Measurements from ENCODE around the gene BPGM. TPM values are rescaled to one million over a fixed set of nuclear protein-coding genes. Genes with fewer than 3 reads are reported as not detected.

Gene BPGM
- total RNA-seq, 1 donor from 2014 or later: 37.4 TPM

DNA sequence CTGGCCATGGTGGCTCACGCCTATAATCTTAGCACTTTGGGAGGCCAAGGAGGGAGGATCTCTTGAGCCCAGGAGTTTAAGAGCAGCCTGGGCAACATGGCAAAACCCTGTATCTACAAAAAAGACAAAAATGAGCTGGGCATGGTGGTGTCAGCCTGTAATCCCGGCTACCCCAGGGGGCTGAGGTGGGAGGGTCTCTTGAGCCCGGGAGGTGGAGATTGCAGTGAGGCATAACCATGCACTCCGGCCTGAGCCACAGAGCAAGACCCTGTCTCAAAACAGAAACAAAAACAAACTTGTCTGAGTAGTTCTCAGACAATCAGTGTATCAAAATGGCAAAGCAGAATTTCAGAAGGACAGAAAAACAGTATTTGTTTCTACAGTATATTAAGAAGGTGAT is 45.2 kb upstream of the BPGM start:
- no peaks in the 10 kb centered on the region for H3K9me3 ChIP-seq (ENCODE audit: insufficient read depth, low read depth, low read length)
- DNase-seq (ENCODE audit: low read depth) (no peak), FAIRE-seq (no peak)
- no peaks in the 10 kb centered on the region for H3K27me3 ChIP-seq (ENCODE audit: insufficient read depth, low read length)
- no peak for TF ChIP-seq EZH2 (IDR thresholded peaks at IDR 0.05; ENCODE audit: insufficient read depth, low read length)
- TF ChIP-seq, protein P1, sequence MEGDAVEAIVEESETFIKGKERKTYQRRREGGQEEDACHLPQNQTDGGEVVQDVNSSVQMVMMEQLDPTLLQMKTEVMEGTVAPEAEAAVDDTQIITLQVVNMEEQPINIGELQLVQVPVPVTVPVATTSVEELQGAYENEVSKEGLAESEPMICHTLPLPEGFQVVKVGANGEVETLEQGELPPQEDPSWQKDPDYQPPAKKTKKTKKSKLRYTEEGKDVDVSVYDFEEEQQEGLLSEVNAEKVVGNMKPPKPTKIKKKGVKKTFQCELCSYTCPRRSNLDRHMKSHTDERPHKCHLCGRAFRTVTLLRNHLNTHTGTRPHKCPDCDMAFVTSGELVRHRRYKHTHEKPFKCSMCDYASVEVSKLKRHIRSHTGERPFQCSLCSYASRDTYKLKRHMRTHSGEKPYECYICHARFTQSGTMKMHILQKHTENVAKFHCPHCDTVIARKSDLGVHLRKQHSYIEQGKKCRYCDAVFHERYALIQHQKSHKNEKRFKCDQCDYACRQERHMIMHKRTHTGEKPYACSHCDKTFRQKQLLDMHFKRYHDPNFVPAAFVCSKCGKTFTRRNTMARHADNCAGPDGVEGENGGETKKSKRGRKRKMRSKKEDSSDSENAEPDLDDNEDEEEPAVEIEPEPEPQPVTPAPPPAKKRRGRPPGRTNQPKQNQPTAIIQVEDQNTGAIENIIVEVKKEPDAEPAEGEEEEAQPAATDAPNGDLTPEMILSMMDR (IDR thresholded peaks at IDR 0.05; ENCODE audit: insufficient read depth, low read depth, low read length): no peak
- no peaks in the 10 kb centered on the region for H3K27me3 Mint-ChIP-seq (ENCODE audit: low read depth, unreplicated experiment)
- peaks cover 11% of the 10 kb centered on the region for H3K9me3 Mint-ChIP-seq (ENCODE audit: unreplicated experiment)
- H3K4me1 ChIP-seq (ENCODE audit: insufficient read depth, low read length): no peaks in the 10 kb centered on the region
- no peak overlapping the region for H3K9ac ChIP-seq (ENCODE audit: low read length)
- no peaks in the 10 kb centered on the region for H4K20me1 ChIP-seq (ENCODE audit: insufficient read depth, low read length)
- peaks cover 4% of the 10 kb centered on the region for H3K36me3 Mint-ChIP-seq (ENCODE audit: low read depth, unreplicated experiment)
- no peaks in the 10 kb centered on the region for H3K36me3 ChIP-seq (ENCODE audit: insufficient read depth, low read length)
- no peaks in the 10 kb centered on the region for H3K79me2 ChIP-seq (ENCODE audit: insufficient read depth, low read length)
- no peak overlapping the region for H3K4me3 Mint-ChIP-seq (ENCODE audit: unreplicated experiment)
- H3K4me2 ChIP-seq (ENCODE audit: low read length): no peak overlapping the region
- H3K4me3 ChIP-seq (ENCODE audit: insufficient read depth, low read depth, low read length): no peak overlapping the region
- no peak overlapping the region for H2AFZ ChIP-seq (ENCODE audit: low read depth, low read length)
- H3K4me1 Mint-ChIP-seq (ENCODE audit: low read depth, unreplicated experiment): peaks cover 4% of the 10 kb centered on the region
- H3K27ac ChIP-seq (ENCODE audit: low read depth, low read length): no peak overlapping the region
- H3K27ac Mint-ChIP-seq (ENCODE audit: unreplicated experiment): no peak overlapping the region

DNA sequence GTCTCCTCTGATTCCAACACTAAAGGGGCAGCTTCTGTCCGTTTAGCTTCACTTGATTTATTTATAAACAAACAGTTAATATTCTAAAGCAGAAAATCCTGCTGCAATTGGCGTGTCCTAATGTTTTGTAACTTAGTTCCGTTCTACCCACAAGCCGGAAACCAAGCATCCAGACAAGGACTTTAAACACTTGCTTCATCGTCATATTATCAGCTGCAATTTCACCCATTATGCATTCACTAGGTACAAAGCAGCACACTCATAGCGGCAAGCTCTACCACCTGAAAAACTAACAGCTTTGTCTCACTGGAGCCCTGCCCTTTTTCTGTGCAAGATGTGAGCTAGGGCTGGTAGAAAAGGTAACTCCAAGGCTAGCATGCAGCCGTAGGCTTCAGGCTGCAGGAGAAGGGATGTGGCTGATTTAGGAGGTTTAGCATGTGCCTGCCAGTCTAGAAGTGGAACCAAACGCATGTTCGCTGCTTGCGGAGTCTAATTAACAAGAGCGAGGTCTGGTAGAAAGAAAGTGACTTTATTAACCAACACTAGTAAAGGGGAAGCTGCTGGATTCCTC is 43.7 kb upstream of the BPGM start:
- no peak for TF ChIP-seq EZH2 (IDR thresholded peaks at IDR 0.05; ENCODE audit: insufficient read depth, low read length)
- TF ChIP-seq, protein P1 (IDR thresholded peaks at IDR 0.05; ENCODE audit: insufficient read depth, low read depth, low read length): no peak
- H3K9me3 Mint-ChIP-seq (ENCODE audit: unreplicated experiment): peaks cover 11% of the 10 kb centered on the region
- Histone ChIP-seq H4K20me1 (ENCODE audit: insufficient read depth, low read length) (no peaks in the 10 kb centered on the region), H2AFZ (ENCODE audit: low read depth, low read length) (peak overlapping the region; percentile 48), H3K27me3 (ENCODE audit: insufficient read depth, low read length) (no peaks in the 10 kb centered on the region), H3K9ac (ENCODE audit: low read length) (no peak overlapping the region), H3K4me3 (ENCODE audit: insufficient read depth, low read depth, low read length) (no peak overlapping the region), H3K27ac (ENCODE audit: low read depth, low read length) (no peak overlapping the region), H3K4me1 (ENCODE audit: insufficient read depth, low read length) (no peaks in the 10 kb centered on the region), H3K36me3 (ENCODE audit: insufficient read depth, low read length) (no peaks in the 10 kb centered on the region), H3K79me2 (ENCODE audit: insufficient read depth, low read length) (no peaks in the 10 kb centered on the region), H3K9me3 (ENCODE audit: insufficient read depth, low read depth, low read length) (no peaks in the 10 kb centered on the region), H3K4me2 (ENCODE audit: low read length) (no peak overlapping the region)
- no peak overlapping the region for H3K4me3 Mint-ChIP-seq (ENCODE audit: unreplicated experiment)
- FAIRE-seq (no peak), DNase-seq (ENCODE audit: low read depth) (peak; percentile 36)
- H3K36me3 Mint-ChIP-seq (ENCODE audit: low read depth, unreplicated experiment): peaks cover 4% of the 10 kb centered on the region
- peaks cover 4% of the 10 kb centered on the region for H3K4me1 Mint-ChIP-seq (ENCODE audit: low read depth, unreplicated experiment)
- no peak overlapping the region for H3K27ac Mint-ChIP-seq (ENCODE audit: unreplicated experiment)
- H3K27me3 Mint-ChIP-seq (ENCODE audit: low read depth, unreplicated experiment): peaks cover 4% of the 10 kb centered on the region
